ENCODE data around the gene BDH2. TPM values are rescaled to one million over a fixed set of nuclear protein-coding genes. Genes with fewer than 3 reads are reported as not detected.

Gene BDH2
- total and polyA plus RNA-seq, 2 donors: 80.2 to 81.6 TPM

- no peaks in the 10 kb centered on the region for H3K9me3 ChIP-seq (ENCODE audit: control insufficient read depth in 2 of 2, insufficient read depth in 1 of 2, low read length in 1 of 2)
- H3K4me3 ChIP-seq (ENCODE audit: low read length in 2 of 2): no peak overlapping the region
- H3K36me3 ChIP-seq (ENCODE audit: control insufficient read depth in 2 of 2, insufficient read depth in 2 of 2, low read length in 1 of 2): peaks cover 17 to 52% of the 10 kb centered on the region in 2 donors
- no peaks in the 10 kb centered on the region for H3K27me3 ChIP-seq (ENCODE audit: control insufficient read depth in 2 of 2, insufficient read depth in 1 of 2, low read length in 1 of 2)
- H3K4me1 ChIP-seq (ENCODE audit: control insufficient read depth in 2 of 2, insufficient read depth in 2 of 2, low read length in 2 of 2): no peaks in the 10 kb centered on the region
- no peak overlapping the region for H3K27ac ChIP-seq (ENCODE audit: low read depth in 1 of 2, low read length in 1 of 2)
- no peak for DNase-seq (ENCODE audit: low read depth in 6 of 9, low spot score in 9 of 9)
Measured at GRCh38 chr4:103092245-103092644, 7.4 kb downstream of the BDH2 start.

DNA sequence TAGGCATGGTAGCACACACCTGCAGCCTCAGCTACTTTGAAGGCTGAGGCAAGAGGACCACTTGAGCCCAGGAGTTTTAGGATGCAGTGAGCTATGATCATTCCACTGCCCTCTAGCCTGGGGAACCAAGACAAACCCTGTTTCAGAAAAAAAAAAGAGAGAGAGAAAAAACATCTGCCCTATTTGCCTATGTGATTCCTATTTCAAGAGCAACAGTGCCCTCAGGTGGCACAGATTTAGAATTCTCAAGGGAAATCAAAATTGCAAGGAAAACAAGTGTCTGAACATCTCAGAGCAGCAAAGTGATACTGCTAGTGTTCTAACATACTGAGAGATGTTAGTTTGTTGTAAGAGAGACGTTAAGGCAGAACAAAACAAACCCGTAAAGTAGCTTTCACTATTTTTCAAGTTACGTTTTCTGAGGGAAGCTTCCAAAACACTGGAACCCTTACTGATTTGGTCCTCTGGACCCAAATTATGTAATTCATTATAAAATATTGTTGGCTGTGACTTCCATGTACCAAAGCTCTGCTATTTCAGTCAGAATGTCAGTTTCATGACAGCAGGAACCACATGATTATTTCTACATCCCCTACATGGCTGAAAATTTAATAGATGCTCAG is 7.9 kb downstream of the BDH2 start:
- H3K27ac ChIP-seq (ENCODE audit: low read depth in 1 of 2, low read length in 1 of 2): no peak overlapping the region
- no peak overlapping the region for H3K4me3 ChIP-seq (ENCODE audit: low read length in 2 of 2)
- H3K4me1 ChIP-seq (ENCODE audit: control insufficient read depth in 2 of 2, insufficient read depth in 2 of 2, low read length in 2 of 2): no peaks in the 10 kb centered on the region
- no peaks in the 10 kb centered on the region for H3K27me3 ChIP-seq (ENCODE audit: control insufficient read depth in 2 of 2, insufficient read depth in 1 of 2, low read length in 1 of 2)
- 75% methylated on average over 3 of the region's 3 CpGs for WGBS
- peaks cover 22 to 58% of the 10 kb centered on the region in 2 donors for H3K36me3 ChIP-seq (ENCODE audit: control insufficient read depth in 2 of 2, insufficient read depth in 2 of 2, low read length in 1 of 2)
- no peaks in the 10 kb centered on the region for H3K9me3 ChIP-seq (ENCODE audit: control insufficient read depth in 2 of 2, insufficient read depth in 1 of 2, low read length in 1 of 2)
- DNase-seq (ENCODE audit: low read depth in 6 of 9, low spot score in 9 of 9): peak in 6 of 9 donors; percentile 44 to 82 (median 66)

DNA sequence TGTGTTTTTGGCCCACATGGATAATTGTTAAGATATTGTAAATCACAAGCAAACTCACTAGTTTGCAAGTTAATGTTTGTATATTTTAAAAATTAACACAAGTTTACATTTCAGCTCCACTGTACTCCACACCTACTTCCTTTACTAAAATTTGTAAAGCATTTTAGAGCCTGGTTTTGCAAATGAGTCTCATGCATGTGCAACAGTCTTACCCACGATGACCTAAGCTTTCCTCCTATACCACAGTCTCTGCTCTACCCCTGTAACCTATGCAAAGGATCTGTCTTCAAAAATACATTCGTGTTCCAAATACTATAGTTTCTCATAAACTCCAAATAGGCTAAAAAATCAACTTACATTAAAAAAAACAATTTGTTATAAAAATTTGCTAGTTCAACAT is 10.2 kb downstream of the BDH2 start:
- H3K36me3 ChIP-seq (ENCODE audit: control insufficient read depth in 2 of 2, insufficient read depth in 2 of 2, low read length in 1 of 2): peaks cover 24 to 68% of the 10 kb centered on the region in 2 donors
- H3K27ac ChIP-seq (ENCODE audit: low read depth in 1 of 2, low read length in 1 of 2): no peak overlapping the region
- no peaks in the 10 kb centered on the region for H3K4me1 ChIP-seq (ENCODE audit: control insufficient read depth in 2 of 2, insufficient read depth in 2 of 2, low read length in 2 of 2)
- no peak for DNase-seq (ENCODE audit: low read depth in 6 of 9, low spot score in 9 of 9)
- WGBS: 90% methylated on average over 2 of the region's 2 CpGs
- H3K27me3 ChIP-seq (ENCODE audit: control insufficient read depth in 2 of 2, insufficient read depth in 1 of 2, low read length in 1 of 2): no peaks in the 10 kb centered on the region
- H3K9me3 ChIP-seq (ENCODE audit: control insufficient read depth in 2 of 2, insufficient read depth in 1 of 2, low read length in 1 of 2): no peaks in the 10 kb centered on the region
- no peak overlapping the region for H3K4me3 ChIP-seq (ENCODE audit: low read length in 2 of 2)

DNA sequence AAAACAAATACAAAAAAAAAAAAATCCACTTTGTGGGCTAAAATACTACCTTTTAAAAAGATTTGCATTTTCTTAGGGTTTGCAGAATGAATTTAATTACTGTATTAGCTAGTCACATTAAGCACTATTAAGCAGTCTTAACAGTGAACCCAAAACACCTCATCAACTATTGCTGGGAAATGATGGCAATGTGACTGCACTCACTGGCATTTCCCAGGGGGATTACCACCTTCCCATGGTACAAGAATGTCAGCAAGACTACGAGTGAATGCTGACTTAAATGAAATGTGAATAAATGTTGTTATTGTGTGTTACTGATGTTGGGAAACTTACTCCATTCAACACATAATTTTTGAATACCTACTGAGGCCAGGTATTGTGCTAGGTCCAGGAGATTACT is 13.1 kb downstream of the BDH2 start:
- H3K9me3 ChIP-seq (ENCODE audit: control insufficient read depth in 2 of 2, insufficient read depth in 1 of 2, low read length in 1 of 2): no peaks in the 10 kb centered on the region
- no peak overlapping the region for H3K4me3 ChIP-seq (ENCODE audit: low read length in 2 of 2)
- H3K27me3 ChIP-seq (ENCODE audit: control insufficient read depth in 2 of 2, insufficient read depth in 1 of 2, low read length in 1 of 2): no peaks in the 10 kb centered on the region
- no peaks in the 10 kb centered on the region for H3K4me1 ChIP-seq (ENCODE audit: control insufficient read depth in 2 of 2, insufficient read depth in 2 of 2, low read length in 2 of 2)
- H3K36me3 ChIP-seq (ENCODE audit: control insufficient read depth in 2 of 2, insufficient read depth in 2 of 2, low read length in 1 of 2): peaks cover 24 to 66% of the 10 kb centered on the region in 2 donors
- no peak overlapping the region for H3K27ac ChIP-seq (ENCODE audit: low read depth in 1 of 2, low read length in 1 of 2)
- WGBS: 93% methylated on average over 1 of the region's 1 CpG
- DNase-seq (ENCODE audit: low read depth in 6 of 9, low spot score in 9 of 9): no peak

- H3K9me3 ChIP-seq (ENCODE audit: control insufficient read depth in 2 of 2, insufficient read depth in 1 of 2, low read length in 1 of 2): no peaks in the 10 kb centered on the region
- H3K4me3 ChIP-seq (ENCODE audit: low read length in 2 of 2): no peak overlapping the region
- no peaks in the 10 kb centered on the region for H3K4me1 ChIP-seq (ENCODE audit: control insufficient read depth in 2 of 2, insufficient read depth in 2 of 2, low read length in 2 of 2)
- no peaks in the 10 kb centered on the region for H3K27me3 ChIP-seq (ENCODE audit: control insufficient read depth in 2 of 2, insufficient read depth in 1 of 2, low read length in 1 of 2)
- WGBS: over 99% methylated on average over 2 of the region's 2 CpGs
- H3K36me3 ChIP-seq (ENCODE audit: control insufficient read depth in 2 of 2, insufficient read depth in 2 of 2, low read length in 1 of 2): peaks cover 24 to 65% of the 10 kb centered on the region in 2 donors
- no peak overlapping the region for H3K27ac ChIP-seq (ENCODE audit: low read depth in 1 of 2, low read length in 1 of 2)
- DNase-seq (ENCODE audit: low read depth in 6 of 9, low spot score in 9 of 9): no peak
Measured at GRCh38 chr4:103085555-103086196, 14.0 kb downstream of the BDH2 start.

DNA sequence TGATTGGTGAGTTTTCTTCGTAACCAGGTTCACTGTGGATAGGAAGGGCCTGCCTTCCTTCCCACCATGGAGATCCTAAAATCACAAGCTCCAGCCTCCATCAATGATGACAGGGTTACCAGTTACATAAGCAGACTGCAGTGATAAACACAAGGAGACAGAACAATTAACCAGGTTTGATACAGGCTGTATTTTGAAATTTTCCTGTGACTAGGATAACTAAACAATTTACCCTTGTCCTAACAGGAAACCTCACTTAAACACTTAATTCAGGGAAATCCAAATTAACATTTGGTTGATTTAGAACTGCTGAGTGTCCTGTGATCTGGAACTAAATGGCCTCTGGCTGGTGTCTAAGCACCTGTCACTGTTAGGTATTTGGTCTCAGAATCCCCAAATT is 20.0 kb downstream of the BDH2 start:
- Histone ChIP-seq H3K4me3 (ENCODE audit: low read length in 2 of 2) (no peak overlapping the region), H3K27ac (ENCODE audit: low read depth in 1 of 2, low read length in 1 of 2) (no peak overlapping the region), H3K9me3 (ENCODE audit: control insufficient read depth in 2 of 2, insufficient read depth in 1 of 2, low read length in 1 of 2) (no peaks in the 10 kb centered on the region), H3K27me3 (ENCODE audit: control insufficient read depth in 2 of 2, insufficient read depth in 1 of 2, low read length in 1 of 2) (no peaks in the 10 kb centered on the region), H3K4me1 (ENCODE audit: control insufficient read depth in 2 of 2, insufficient read depth in 2 of 2, low read length in 2 of 2) (peaks cover 0 to 9% of the 10 kb centered on the region in 2 donors), H3K36me3 (ENCODE audit: control insufficient read depth in 2 of 2, insufficient read depth in 2 of 2, low read length in 1 of 2) (peaks cover 0 to 20% of the 10 kb centered on the region in 2 donors)
- no peak for DNase-seq (ENCODE audit: low read depth in 6 of 9, low spot score in 9 of 9)
- WGBS: 98% methylated on average over 1 of the region's 1 CpG

- 18% methylated on average over 21 of the region's 21 CpGs for WGBS
- H3K36me3 ChIP-seq (ENCODE audit: control insufficient read depth in 2 of 2, insufficient read depth in 2 of 2, low read length in 1 of 2): peaks cover 0 to 11% of the 10 kb centered on the region in 2 donors
- peak in 1 of 9 donors; percentile 19 for DNase-seq (ENCODE audit: low read depth in 6 of 9, low spot score in 9 of 9)
- H3K27me3 ChIP-seq (ENCODE audit: control insufficient read depth in 2 of 2, insufficient read depth in 1 of 2, low read length in 1 of 2): no peaks in the 10 kb centered on the region
- H3K27ac ChIP-seq (ENCODE audit: low read depth in 1 of 2, low read length in 1 of 2): peak within 1 kb of the TSS; percentile 38 to 71
- peaks cover 0 to 9% of the 10 kb centered on the region in 2 donors for H3K4me1 ChIP-seq (ENCODE audit: control insufficient read depth in 2 of 2, insufficient read depth in 2 of 2, low read length in 2 of 2)
- H3K4me3 ChIP-seq (ENCODE audit: low read length in 2 of 2): peak within 1 kb of the TSS; percentile 57 to 62
- no peaks in the 10 kb centered on the region for H3K9me3 ChIP-seq (ENCODE audit: control insufficient read depth in 2 of 2, insufficient read depth in 1 of 2, low read length in 1 of 2)
Measured at GRCh38 chr4:103076747-103077347, 22.8 kb downstream of the BDH2 start, which contains the start of gene SLC9B2. SLC9B2 (minus strand) TSS chr4:103076761; CDS start chr4:103067550, 9,211 bp downstream.

GRCh38 chr4:103075894-103076746 is 23.5 kb downstream of the BDH2 start:
- H3K27me3 ChIP-seq (ENCODE audit: control insufficient read depth in 2 of 2, insufficient read depth in 1 of 2, low read length in 1 of 2): no peaks in the 10 kb centered on the region
- H3K4me3 ChIP-seq (ENCODE audit: low read length in 2 of 2): peak overlapping the region; percentile 57 to 62
- H3K36me3 ChIP-seq (ENCODE audit: control insufficient read depth in 2 of 2, insufficient read depth in 2 of 2, low read length in 1 of 2): peaks cover 0 to 7% of the 10 kb centered on the region in 2 donors
- peak overlapping the region; percentile 38 to 71 for H3K27ac ChIP-seq (ENCODE audit: low read depth in 1 of 2, low read length in 1 of 2)
- peaks cover 0 to 9% of the 10 kb centered on the region in 2 donors for H3K4me1 ChIP-seq (ENCODE audit: control insufficient read depth in 2 of 2, insufficient read depth in 2 of 2, low read length in 2 of 2)
- DNase-seq (ENCODE audit: low read depth in 6 of 9, low spot score in 9 of 9): peak in 7 of 9 donors; percentile 17 to 77 (median 40)
- no peaks in the 10 kb centered on the region for H3K9me3 ChIP-seq (ENCODE audit: control insufficient read depth in 2 of 2, insufficient read depth in 1 of 2, low read length in 1 of 2)
- WGBS: under 1% methylated on average over 82 of the region's 82 CpGs

All from thymus (tissue), 11 donors.